ENCODE results near the gene UBN1. TPM values are rescaled to one million over a fixed set of nuclear protein-coding genes. Genes with fewer than 3 reads are reported as not detected.

UBN1 gene
- total RNA-seq, 1 donor from 2014 or later: 17.6 TPM

DNA sequence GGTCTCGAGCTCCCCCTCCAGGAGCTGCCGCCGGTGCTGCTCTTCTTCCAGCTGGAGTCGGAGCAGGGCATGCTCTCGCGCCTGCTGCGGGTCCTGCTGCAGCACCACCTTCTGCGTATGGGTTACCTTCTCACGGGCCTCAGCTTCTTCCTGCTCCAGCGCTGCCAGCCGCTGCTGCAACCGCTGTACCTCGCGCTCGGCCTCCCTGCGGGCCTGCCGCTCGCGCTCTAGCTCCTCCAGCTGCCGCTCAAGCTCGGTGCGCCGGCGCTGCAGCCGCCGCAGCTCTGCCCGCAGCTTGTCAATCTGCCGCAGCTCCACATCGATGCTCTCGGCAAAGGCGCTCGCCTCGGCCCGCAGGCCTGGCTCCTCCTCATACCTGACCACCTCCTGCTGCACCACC is 36.9 kb downstream of the UBN1 start:
- no peak for DNase-seq (ENCODE audit: low read depth)
- H3K27me3 ChIP-seq (ENCODE audit: control insufficient read depth, insufficient read depth, low read length): no peaks in the 10 kb centered on the region
- TF ChIP-seq, protein P1, sequence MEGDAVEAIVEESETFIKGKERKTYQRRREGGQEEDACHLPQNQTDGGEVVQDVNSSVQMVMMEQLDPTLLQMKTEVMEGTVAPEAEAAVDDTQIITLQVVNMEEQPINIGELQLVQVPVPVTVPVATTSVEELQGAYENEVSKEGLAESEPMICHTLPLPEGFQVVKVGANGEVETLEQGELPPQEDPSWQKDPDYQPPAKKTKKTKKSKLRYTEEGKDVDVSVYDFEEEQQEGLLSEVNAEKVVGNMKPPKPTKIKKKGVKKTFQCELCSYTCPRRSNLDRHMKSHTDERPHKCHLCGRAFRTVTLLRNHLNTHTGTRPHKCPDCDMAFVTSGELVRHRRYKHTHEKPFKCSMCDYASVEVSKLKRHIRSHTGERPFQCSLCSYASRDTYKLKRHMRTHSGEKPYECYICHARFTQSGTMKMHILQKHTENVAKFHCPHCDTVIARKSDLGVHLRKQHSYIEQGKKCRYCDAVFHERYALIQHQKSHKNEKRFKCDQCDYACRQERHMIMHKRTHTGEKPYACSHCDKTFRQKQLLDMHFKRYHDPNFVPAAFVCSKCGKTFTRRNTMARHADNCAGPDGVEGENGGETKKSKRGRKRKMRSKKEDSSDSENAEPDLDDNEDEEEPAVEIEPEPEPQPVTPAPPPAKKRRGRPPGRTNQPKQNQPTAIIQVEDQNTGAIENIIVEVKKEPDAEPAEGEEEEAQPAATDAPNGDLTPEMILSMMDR (IDR thresholded peaks at IDR 0.05; ENCODE audit: insufficient read depth, low read length, severe bottlenecking): no peak
- peaks cover 59% of the 10 kb centered on the region for H3K36me3 ChIP-seq (ENCODE audit: control insufficient read depth, insufficient read depth, low read length)
- no peak for FAIRE-seq
- no peak overlapping the region for H3K4me3 ChIP-seq (ENCODE audit: low read depth, low read length)

DNA sequence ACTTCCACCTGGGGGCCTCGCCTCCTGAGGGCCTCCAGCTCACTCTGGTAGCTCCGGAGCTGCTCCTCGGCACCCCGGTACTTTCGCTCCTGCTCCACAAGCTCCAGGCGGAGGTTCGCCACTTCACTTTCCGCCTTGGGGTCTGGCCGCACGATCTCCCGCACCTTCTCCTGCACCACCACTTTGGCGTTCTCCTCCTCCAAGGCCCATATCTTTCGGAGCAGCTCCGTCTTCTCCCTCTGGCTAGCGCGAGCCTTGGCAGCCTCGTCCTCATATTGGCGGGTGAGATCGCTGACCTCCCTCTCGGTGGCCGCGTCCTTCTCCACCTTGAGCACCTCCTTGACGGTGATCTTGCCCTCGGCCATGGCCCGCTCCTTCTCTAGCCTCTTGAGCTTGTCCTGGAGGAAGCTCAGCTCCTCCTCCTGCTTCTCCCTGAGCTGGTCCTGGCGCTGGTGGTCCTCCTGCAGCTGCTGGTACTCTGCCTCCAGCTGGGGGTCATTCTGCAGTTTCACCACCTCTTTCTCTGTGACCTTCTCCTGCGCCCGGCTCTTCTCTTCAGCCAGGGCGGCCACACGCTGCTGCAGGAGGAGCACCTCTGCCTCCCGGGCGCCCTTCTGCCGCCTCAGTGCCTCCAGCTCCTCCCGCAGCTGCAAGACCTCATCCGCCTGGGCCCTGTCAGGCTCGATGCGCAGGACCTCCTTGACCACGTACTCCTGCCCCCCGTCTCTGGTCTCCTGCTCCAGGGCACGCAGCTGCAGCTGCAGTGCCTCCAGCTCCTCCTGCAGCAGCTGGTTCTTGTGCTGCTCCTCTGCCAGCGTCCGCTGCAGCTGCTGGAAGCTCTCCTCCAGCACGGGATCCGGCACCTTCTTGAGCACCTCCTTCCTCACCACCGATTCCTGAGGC is 37.9 kb downstream of the UBN1 start:
- no peak for FAIRE-seq
- Histone ChIP-seq H3K36me3 (ENCODE audit: control insufficient read depth, insufficient read depth, low read length) (peaks cover 60% of the 10 kb centered on the region), H3K4me3 (ENCODE audit: low read depth, low read length) (no peak overlapping the region), H3K27me3 (ENCODE audit: control insufficient read depth, insufficient read depth, low read length) (no peaks in the 10 kb centered on the region)
- DNase-seq (ENCODE audit: low read depth): no peak
- TF ChIP-seq, protein P1 (IDR thresholded peaks at IDR 0.05; ENCODE audit: insufficient read depth, low read length, severe bottlenecking): no peak

DNA sequence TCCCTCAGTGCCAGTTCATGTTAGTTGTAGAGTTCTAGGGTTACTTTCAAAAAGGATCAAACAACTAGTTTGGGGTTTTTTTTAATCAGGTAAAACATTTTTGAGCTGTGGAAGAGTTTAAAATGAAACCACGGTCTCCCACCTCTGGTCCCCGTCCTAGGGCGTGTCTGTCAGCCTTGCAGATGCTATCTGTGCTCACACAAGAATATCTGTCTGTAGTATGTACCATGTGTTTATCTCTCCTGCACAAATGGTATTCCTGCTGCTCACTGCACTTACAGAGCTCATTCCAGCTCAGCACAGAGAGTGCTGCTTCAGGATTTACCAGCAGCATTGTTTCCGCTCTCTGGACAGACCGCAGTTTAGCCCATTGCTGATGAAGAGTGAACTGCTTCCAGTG is 38.9 kb downstream of the UBN1 start:
- no peaks in the 10 kb centered on the region for H3K27me3 ChIP-seq (ENCODE audit: control insufficient read depth, insufficient read depth, low read length)
- TF ChIP-seq, protein P1 (IDR thresholded peaks at IDR 0.05; ENCODE audit: insufficient read depth, low read length, severe bottlenecking): no peak
- H3K36me3 ChIP-seq (ENCODE audit: control insufficient read depth, insufficient read depth, low read length): peaks cover 65% of the 10 kb centered on the region
- no peak overlapping the region for H3K4me3 ChIP-seq (ENCODE audit: low read depth, low read length)
- FAIRE-seq (peak; percentile 80), DNase-seq (ENCODE audit: low read depth) (no peak)

DNA sequence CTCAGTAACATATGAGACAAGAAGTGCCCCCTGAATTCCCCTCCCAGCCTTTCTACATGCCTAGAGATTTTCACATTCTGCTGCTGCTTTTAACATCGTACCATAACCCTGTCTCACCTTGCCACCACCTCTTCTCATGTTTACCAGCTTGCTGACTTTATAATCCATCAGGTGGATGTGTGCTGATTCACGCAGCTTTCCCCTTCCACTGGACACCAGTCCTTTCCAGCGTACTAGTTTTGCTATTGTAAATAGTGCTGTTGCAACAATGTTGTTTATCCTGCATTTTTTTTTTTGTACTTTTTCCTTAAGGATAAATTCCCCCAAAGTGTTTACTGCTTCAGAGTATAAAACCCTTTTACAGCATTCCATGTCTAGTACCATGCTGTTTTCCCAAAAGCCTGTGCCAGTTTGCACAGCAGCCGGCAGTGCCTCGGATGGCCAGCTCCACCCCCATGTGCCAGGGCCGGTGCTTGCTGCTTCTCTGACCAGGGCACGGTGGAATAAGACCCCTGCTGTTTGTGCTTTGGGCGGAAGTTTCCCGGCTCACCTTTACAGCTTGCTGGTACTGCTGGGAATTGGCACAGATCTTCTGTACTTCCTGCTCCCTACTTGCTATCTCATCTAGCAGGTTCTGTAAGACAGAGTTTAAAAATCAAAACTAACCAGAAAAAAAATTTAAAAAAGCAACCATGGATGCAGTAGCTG is 41.3 kb downstream of the UBN1 start:
- FAIRE-seq (no peak), DNase-seq (ENCODE audit: low read depth) (no peak)
- TF ChIP-seq, protein P1 (IDR thresholded peaks at IDR 0.05; ENCODE audit: insufficient read depth, low read length, severe bottlenecking): no peak
- no peak overlapping the region for H3K4me3 ChIP-seq (ENCODE audit: low read depth, low read length)
- no peaks in the 10 kb centered on the region for H3K27me3 ChIP-seq (ENCODE audit: control insufficient read depth, insufficient read depth, low read length)
- H3K36me3 ChIP-seq (ENCODE audit: control insufficient read depth, insufficient read depth, low read length): peaks cover 75% of the 10 kb centered on the region

DNA sequence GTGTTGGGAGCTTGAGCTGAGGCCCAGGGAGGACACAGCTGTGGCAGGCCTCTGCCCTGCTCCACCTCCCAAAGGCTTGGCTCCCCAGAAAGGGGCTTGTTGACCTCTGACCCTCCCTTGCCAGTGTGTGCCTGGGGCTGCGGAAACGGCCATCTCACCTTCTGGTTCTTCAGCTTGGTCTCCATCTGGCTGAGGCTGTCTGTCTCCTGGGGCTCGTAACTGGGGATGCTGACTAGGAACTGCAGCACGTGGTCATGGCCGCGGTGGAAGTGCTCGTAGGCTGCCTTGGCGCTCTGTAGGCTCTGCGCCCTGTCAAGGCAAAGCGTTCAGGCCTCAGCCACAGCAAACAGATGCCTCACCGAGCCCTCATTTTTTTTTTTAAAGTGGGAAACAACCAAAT is 42.7 kb downstream of the UBN1 start:
- Histone ChIP-seq H3K36me3 (ENCODE audit: control insufficient read depth, insufficient read depth, low read length) (peaks cover 79% of the 10 kb centered on the region), H3K4me3 (ENCODE audit: low read depth, low read length) (no peak overlapping the region), H3K27me3 (ENCODE audit: control insufficient read depth, insufficient read depth, low read length) (no peaks in the 10 kb centered on the region)
- DNase-seq (ENCODE audit: low read depth) (no peak), FAIRE-seq (no peak)
- TF ChIP-seq, protein P1 (IDR thresholded peaks at IDR 0.05; ENCODE audit: insufficient read depth, low read length, severe bottlenecking): no peak
